Ovary (tissue), 3 donors: ENCODE data around the gene NPHP4.

Source experiments
- EP300 ChIP-seq: sonication (generic); formaldehyde crosslinking; IDR thresholded peaks from one replicate; pipeline ENCODE4 v1.6.1; 2017; ENCODE audit warnings: antibody characterized with exemption
- POLR2A ChIP-seq: fragments of 450-650 bp; IDR thresholded peaks from one replicate; pipeline ENCODE4 v1.6.1; 2017; ENCODE audit warnings: antibody characterized with exemption, mild to moderate bottlenecking, moderate library complexity
- TF ChIP-seq, protein P1 (sequence below), 3 donors: fragments of 450-650 bp in 2 of 3; fragments of 200-600 bp in 1 of 3; IDR thresholded peaks; one replicate each; pipeline versions ENCODE4 v1.5.1 to v1.8.0; 2016 to 2022; ENCODE audit warnings: antibody characterized with exemption in 3 of 3, mild to moderate bottlenecking in 1 of 3
- donor health status: DM: no; HTN: no; CAD: no.

- TF ChIP-seq EP300 (no peak), POLR2A (no peak)
- TF ChIP-seq, protein P1, sequence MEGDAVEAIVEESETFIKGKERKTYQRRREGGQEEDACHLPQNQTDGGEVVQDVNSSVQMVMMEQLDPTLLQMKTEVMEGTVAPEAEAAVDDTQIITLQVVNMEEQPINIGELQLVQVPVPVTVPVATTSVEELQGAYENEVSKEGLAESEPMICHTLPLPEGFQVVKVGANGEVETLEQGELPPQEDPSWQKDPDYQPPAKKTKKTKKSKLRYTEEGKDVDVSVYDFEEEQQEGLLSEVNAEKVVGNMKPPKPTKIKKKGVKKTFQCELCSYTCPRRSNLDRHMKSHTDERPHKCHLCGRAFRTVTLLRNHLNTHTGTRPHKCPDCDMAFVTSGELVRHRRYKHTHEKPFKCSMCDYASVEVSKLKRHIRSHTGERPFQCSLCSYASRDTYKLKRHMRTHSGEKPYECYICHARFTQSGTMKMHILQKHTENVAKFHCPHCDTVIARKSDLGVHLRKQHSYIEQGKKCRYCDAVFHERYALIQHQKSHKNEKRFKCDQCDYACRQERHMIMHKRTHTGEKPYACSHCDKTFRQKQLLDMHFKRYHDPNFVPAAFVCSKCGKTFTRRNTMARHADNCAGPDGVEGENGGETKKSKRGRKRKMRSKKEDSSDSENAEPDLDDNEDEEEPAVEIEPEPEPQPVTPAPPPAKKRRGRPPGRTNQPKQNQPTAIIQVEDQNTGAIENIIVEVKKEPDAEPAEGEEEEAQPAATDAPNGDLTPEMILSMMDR (IDR thresholded peaks at IDR 0.05) = no peak
These were observed 176.5 kb downstream of the NPHP4 start for GRCh38 chr1:5815716-5816115.
